Activated CD4-positive, alpha-beta T cell treated with anti-CD3 and anti-CD28 coated beads for 36 hours (primary cell): ENCODE measurements around the gene CEND1. TPM values are rescaled to one million over a fixed set of nuclear protein-coding genes. Genes with fewer than 3 reads are reported as not detected.
A peak's percentile ranks its signal among the peaks of the same experiment; 100 is the strongest.

ENCODE experiments used
- ATAC-seq: fragments of 200-7000 bp; cut with Tn5 transposase; one replicate; pipeline ENCODE4 v1.10.0; 2021; ENCODE audit warnings: mild to moderate bottlenecking, moderate library complexity
- CTCF ChIA-PET: fragments of 350-600 bp; sonication (Branson Sonifier 250); formaldehyde crosslinking; loops from one replicate; lab custom pipeline; 2021; ENCODE audit warnings: antibody characterized with exemption; lab: Charles Lee
- POLR2A ChIA-PET: fragments of 350-600 bp; sonication (Branson Sonifier 250); formaldehyde crosslinking; loops from one replicate; lab custom pipeline; 2021; ENCODE audit warnings: antibody characterized with exemption, inconsistent platforms; lab: Charles Lee
- DNase-seq: peaks from one replicate; pipeline ENCODE4 v3.0.0-alpha.2; 2020
- H3K27ac Mint-ChIP-seq: one replicate; pipeline ENCODE4 v1.8.0; 2021; ENCODE audit warnings: mixed read lengths
- H3K27me3 Mint-ChIP-seq: one replicate; pipeline ENCODE4 v1.8.0; 2021; ENCODE audit warnings: mixed read lengths
- H3K36me3 Mint-ChIP-seq: one replicate; pipeline ENCODE4 v1.8.0; 2021; ENCODE audit warnings: low read depth, mixed read lengths
- H3K4me1 Mint-ChIP-seq: one replicate; pipeline ENCODE4 v1.8.0; 2021; ENCODE audit warnings: mixed read lengths
- H3K4me3 Mint-ChIP-seq: one replicate; pipeline ENCODE4 v1.8.0; 2021; ENCODE audit warnings: mild to moderate bottlenecking, moderate library complexity, mixed read lengths
- H3K9me3 Mint-ChIP-seq: one replicate; pipeline ENCODE4 v1.8.0; 2021; ENCODE audit warnings: low read depth, mixed read lengths
- intact Hi-C, 2 experiments: fragments of 100-400 bp; cut with DNase I in 1 of 2; cut with micrococcal nuclease in 1 of 2; formaldehyde crosslinking; loops; one replicate each; pipeline versions ENCODE4 v1.14.2 to v1.15.1; 2022 to 2024; cut with DNase I, micrococcal nuclease
- total RNA-seq, 2 experiments: library from RNA; stranded (reverse); gene quantifications; one replicate each; pipeline ENCODE4 v1.2.3, GENCODE V29; 2021

The CEND1 gene
- total RNA-seq, 2 experiments from 2014 or later = 0.50 to 1.1 TPM

DNA sequence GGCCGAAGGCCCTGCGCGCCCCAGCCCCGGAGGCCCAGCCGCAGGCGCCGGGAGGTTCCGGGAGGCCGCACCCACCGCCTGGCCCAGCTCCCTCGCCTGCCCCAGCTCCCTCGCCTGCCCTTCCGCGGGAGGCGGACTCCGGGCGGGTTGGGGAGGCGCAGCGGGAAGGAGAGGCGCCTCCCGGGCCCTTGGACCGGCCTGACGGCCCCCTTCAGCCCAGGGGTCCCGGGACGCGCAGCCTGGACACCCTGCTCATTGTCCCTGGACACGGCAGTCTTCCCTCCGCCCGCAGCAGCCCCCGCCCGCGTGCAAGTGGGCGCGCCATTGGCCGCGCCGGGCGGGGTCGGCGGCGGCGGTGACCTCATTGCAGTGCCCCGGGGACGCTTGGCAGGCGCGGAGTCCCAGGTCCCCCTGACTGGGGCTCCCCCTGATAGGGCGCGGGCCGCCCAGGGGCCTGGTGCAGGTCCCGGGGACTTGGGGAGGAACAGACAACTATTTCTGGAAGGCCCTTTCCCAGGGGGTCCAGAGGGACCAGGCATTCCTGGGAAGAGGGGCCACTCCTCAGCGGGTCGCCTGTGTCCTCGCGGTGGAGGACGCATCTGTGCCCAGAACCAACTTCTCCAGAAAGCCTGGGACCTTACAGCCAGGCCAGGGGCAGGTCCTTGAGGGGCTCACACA is 43.4 kb upstream of the CEND1 start:
- DNase-seq = peak; percentile 64
- intact Hi-C loops = loop anchor here in 1 of 2 experiments (1.0 to 5.0 kb wide), 2 partner anchors 9 to 429 kb away; partner anchors contain the start of genes POLR2L and TSPAN4
- Mint-ChIP-seq H3K27ac (no peak overlapping the region), H3K4me3 (peak overlapping the region; percentile 69), H3K27me3 (peaks cover 24% of the 10 kb centered on the region), H3K36me3 (no peaks in the 10 kb centered on the region), H3K4me1 (peaks cover 27% of the 10 kb centered on the region), H3K9me3 (no peaks in the 10 kb centered on the region)
- ATAC-seq = peak; percentile 37
- POLR2A ChIA-PET = interaction anchor here (1.1 to 3.6 kb wide), 2 partner anchors 9 to 14 kb away, joined by 3 to 17 read pairs; partner anchors contain the start of genes PNPLA2 and POLR2L
- CTCF ChIA-PET = interaction anchor here (0.6 to 1.9 kb wide), 2 partner anchors 15 to 129 kb away, joined by 3 to 8 read pairs; no protein-coding TSS in a partner anchor

GRCh38 chr11:832529-833113 is 42.7 kb upstream of the CEND1 start, which contains the start of gene CD151:
CD151 (plus strand) TSS chr11:832952; CDS start chr11:836070, 3,118 bp downstream.
- ChIA-PET CTCF (interaction anchor here (1.9 kb wide), 1 partner anchor 16 kb away, joined by 8 read pairs; no protein-coding TSS in a partner anchor), POLR2A (interaction anchor here (3.6 kb wide), 1 partner anchor 13 kb away, joined by 17 read pairs; the partner anchor contains the start of gene PNPLA2)
- ATAC-seq (peak; percentile 55), DNase-seq (peak; percentile 75)
- Mint-ChIP-seq H3K36me3 (no peaks in the 10 kb centered on the region), H3K4me1 (peaks cover 33% of the 10 kb centered on the region), H3K4me3 (peak within 1 kb of the TSS; percentile 69), H3K9me3 (no peaks in the 10 kb centered on the region), H3K27me3 (peaks cover 30% of the 10 kb centered on the region), H3K27ac (peak within 1 kb of the TSS; percentile 31)
- intact Hi-C loops = loop anchor here in 1 of 2 experiments (1.0 to 5.0 kb wide), 2 partner anchors 10 to 430 kb away; partner anchors contain the start of genes POLR2L and TSPAN4

DNA sequence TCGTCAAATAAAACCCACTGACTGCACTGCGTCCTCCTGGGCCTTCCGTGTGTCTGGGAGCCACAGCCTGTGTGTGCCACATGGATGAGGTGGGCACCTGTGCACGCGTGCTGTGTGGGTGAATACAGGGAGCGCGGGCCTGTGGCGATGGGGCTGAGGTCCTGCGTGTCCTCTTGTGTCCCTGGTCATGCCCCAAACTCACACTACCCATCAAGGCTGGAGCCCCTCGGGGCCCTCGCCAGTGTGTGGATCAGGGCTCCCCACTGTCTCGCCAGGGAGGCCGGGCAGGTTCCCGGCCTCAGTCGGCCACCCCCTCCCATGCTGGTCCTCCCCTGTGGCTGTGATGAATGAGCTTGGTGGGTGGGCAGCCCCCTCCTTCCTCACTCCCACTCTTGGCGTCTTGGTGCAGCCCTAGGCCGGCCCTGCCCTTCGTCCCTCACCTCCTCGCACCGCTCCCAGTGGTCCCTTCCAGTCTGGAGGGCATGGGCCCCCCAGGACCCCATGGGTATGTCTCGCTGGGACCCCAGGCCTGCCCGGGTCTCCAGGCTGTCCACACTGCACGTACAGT is 42.2 kb upstream of the CEND1 start:
- POLR2A ChIA-PET = interaction anchor here (0.7 to 3.6 kb wide), 2 partner anchors 13 to 244 kb away, joined by 3 to 17 read pairs; partner anchors contain the start of gene PNPLA2
- Mint-ChIP-seq H3K27ac (no peak overlapping the region), H3K4me3 (no peak overlapping the region), H3K27me3 (peaks cover 32% of the 10 kb centered on the region), H3K36me3 (no peaks in the 10 kb centered on the region), H3K9me3 (no peaks in the 10 kb centered on the region), H3K4me1 (peaks cover 36% of the 10 kb centered on the region)
- intact Hi-C loops = loop anchor here in 1 of 2 experiments (5.0 kb wide), 1 partner anchor 430 kb away; no protein-coding TSS in a partner anchor
- no peak for ATAC-seq
- CTCF ChIA-PET = interaction anchor here (1.9 kb wide), 1 partner anchor 16 kb away, joined by 8 read pairs; no protein-coding TSS in a partner anchor
- DNase-seq = no peak

DNA sequence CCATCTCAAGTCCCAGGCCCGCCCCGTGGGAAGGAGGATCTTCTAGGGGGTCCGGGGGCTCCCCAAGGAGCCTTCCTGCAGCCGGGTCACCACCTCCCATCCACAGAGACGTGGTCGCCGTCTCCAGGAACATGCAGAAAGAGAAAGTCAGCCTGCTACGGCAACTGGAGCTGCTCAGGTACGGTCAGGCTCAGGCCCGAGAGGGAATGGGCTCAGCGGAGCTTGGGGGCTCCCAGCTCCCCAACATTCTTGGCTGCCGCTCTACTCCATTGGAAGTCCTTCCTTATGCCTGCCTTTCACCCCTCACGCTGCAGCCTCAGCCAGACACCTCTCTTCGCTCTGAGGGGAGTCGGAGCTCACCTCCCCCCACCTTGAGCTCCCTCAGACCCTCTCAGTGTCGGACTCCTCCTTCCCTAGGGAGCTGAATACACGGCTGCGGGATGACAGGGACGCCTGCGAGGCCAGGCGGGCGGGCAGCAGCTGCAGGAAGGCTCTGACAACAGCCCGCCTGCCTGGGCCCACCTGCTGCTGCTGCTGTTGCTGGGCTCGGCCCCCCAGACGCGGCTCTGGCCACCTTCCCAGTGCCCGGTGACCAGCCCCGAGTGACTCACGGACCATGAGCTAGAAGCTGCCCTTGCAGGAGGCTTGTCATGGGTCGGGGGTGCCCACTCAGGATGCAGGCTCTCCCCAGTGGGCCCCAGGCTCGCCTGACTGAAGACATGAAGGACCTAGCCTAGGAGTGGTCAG is 41.4 kb upstream of the CEND1 start:
- ChIA-PET POLR2A (interaction anchor here (0.7 to 3.6 kb wide), 2 partner anchors 12 to 243 kb away, joined by 3 to 17 read pairs; partner anchors contain the start of gene PNPLA2), CTCF (interaction anchor here (1.6 kb wide), 1 partner anchor 10 kb away, joined by 5 read pairs; no protein-coding TSS in a partner anchor)
- no peaks in the 10 kb centered on the region for H3K36me3 Mint-ChIP-seq
- ATAC-seq (no peak), DNase-seq (no peak)
- peaks cover 40% of the 10 kb centered on the region for H3K4me1 Mint-ChIP-seq
- peaks cover 34% of the 10 kb centered on the region for H3K27me3 Mint-ChIP-seq
- no peak overlapping the region for H3K4me3 Mint-ChIP-seq
- no peaks in the 10 kb centered on the region for H3K9me3 Mint-ChIP-seq
- H3K27ac Mint-ChIP-seq = no peak overlapping the region
- intact Hi-C loops = loop anchor here in 1 of 2 experiments (5.0 kb wide), 1 partner anchor 431 kb away; no protein-coding TSS in a partner anchor

DNA sequence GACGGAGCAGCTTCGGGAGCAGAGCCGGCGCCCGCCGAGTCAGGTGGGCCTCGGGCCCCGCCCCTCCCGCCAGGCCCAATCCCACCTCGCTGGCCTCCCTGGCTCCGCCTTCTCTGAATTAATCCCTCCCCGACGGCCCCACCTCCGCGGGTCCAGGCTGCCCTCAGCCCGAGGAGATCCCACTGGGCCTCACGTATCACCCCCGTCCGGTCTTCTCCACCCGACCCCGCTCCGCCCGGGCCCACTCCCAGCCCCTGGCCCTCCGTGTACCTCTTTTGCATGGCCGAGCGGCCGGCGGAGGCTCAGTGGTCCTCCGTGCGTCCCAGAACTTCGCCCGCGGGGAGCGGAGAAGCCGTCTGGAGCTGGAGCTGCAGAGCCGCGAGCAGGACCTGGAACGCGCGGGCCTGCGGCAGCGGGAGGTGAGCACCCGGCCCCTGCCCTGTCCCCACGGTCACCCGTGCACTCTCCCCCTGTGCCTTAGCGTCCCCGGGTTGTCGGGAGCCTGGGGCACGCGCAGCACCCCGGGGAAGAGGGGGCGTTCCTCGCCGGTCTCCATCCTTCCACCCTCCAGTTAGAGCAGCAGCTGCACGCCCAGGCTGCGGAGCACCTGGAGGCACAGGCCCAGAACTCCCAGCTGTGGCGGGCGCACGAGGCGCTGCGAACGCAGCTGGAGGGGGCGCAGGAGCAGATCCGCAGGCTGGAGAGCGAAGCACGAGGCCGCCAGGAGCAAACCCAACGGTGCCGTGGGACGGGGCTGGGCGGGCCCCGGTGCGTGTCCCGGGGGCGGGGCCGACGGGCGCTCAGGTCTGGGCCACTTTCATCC is 40.6 kb upstream of the CEND1 start:
- ChIA-PET CTCF (interaction anchor here (1.6 kb wide), 1 partner anchor 11 kb away, joined by 5 read pairs; no protein-coding TSS in a partner anchor), POLR2A (interaction anchor here (0.9 to 3.6 kb wide), 2 partner anchors 9 to 11 kb away, joined by 3 to 17 read pairs; partner anchors contain the start of gene PNPLA2)
- intact Hi-C loops = loop anchor here in 1 of 2 experiments (1.0 to 5.0 kb wide), 2 partner anchors 10 to 432 kb away; no protein-coding TSS in a partner anchor
- H3K27ac Mint-ChIP-seq = no peak overlapping the region
- ATAC-seq (peak; percentile 50), DNase-seq (peak; percentile 75)
- peaks cover 41% of the 10 kb centered on the region for H3K4me1 Mint-ChIP-seq
- peaks cover 34% of the 10 kb centered on the region for H3K27me3 Mint-ChIP-seq
- no peaks in the 10 kb centered on the region for H3K36me3 Mint-ChIP-seq
- H3K4me3 Mint-ChIP-seq = no peak overlapping the region
- no peaks in the 10 kb centered on the region for H3K9me3 Mint-ChIP-seq

GRCh38 chr11:829847-830294 is 40.0 kb upstream of the CEND1 start:
- ATAC-seq (no peak), DNase-seq (no peak)
- H3K9me3 Mint-ChIP-seq = no peaks in the 10 kb centered on the region
- ChIA-PET CTCF (interaction anchor here (1.6 kb wide), 1 partner anchor 11 kb away, joined by 5 read pairs; no protein-coding TSS in a partner anchor), POLR2A (interaction anchor here (0.9 kb wide), 1 partner anchor 8 kb away, joined by 3 read pairs; no protein-coding TSS in a partner anchor)
- H3K4me3 Mint-ChIP-seq = no peak overlapping the region
- peaks cover 34% of the 10 kb centered on the region for H3K27me3 Mint-ChIP-seq
- no peak overlapping the region for H3K27ac Mint-ChIP-seq
- H3K4me1 Mint-ChIP-seq = peaks cover 38% of the 10 kb centered on the region
- intact Hi-C loops = loop anchor here in 1 of 2 experiments (1.0 to 5.0 kb wide), 2 partner anchors 10 to 432 kb away; no protein-coding TSS in a partner anchor
- peaks cover 3% of the 10 kb centered on the region for H3K36me3 Mint-ChIP-seq

DNA sequence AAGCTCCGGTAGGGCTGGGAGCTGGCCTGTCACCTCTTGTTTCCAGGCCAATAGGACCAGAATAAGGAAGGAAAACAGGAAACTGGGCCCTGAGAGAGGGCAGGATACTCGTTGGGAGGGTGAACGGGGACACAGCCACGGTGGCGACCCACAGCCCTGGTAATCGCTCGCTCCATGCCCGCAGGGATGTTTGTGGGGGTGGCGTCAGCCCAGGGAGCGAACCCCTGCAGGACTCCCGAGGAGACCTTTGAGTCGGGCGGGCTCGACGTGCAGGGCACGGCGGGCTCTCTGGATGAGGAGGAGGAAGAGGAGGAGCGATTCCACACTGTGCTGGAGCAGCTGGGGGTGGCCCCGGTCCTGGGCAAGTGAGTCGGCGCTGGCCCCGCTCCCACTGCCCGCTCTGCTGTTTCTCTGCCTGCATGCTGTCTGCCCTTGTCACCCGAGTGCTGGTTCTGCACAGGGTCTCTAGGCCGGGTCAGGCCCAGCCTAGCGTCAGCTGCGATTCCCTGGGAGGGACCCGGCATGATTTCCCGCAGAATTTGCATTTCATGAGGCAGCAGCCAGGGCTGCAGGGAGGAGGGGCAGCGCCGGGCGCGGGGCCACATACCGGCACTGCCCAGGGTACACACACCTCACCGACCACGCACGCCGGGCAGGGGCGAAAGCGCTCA is 39.4 kb upstream of the CEND1 start:
- no peak for ATAC-seq
- no peak for DNase-seq
- Mint-ChIP-seq H3K27me3 (peaks cover 34% of the 10 kb centered on the region), H3K27ac (no peak overlapping the region), H3K9me3 (no peaks in the 10 kb centered on the region), H3K4me3 (no peak overlapping the region), H3K36me3 (peaks cover 6% of the 10 kb centered on the region), H3K4me1 (peaks cover 38% of the 10 kb centered on the region)
- CTCF ChIA-PET = interaction anchor here (0.6 to 1.6 kb wide), 3 partner anchors 12 to 30 kb away, joined by 3 to 5 read pairs (median 5); no protein-coding TSS in a partner anchor
- POLR2A ChIA-PET = interaction anchor here (0.9 kb wide), 1 partner anchor 8 kb away, joined by 3 read pairs; no protein-coding TSS in a partner anchor
- intact Hi-C loops = no loop called here

GRCh38 chr11:828506-829175 is 38.8 kb upstream of the CEND1 start:
- Mint-ChIP-seq H3K9me3 (no peaks in the 10 kb centered on the region), H3K27ac (no peak overlapping the region), H3K4me3 (no peak overlapping the region), H3K4me1 (peaks cover 31% of the 10 kb centered on the region), H3K36me3 (peaks cover 8% of the 10 kb centered on the region), H3K27me3 (peaks cover 34% of the 10 kb centered on the region)
- no peak for DNase-seq
- intact Hi-C loops = no loop called here
- ATAC-seq = no peak
- ChIA-PET CTCF (interaction anchor here (0.6 to 1.4 kb wide), 2 partner anchors 20 to 30 kb away, joined by 3 to 5 read pairs; no protein-coding TSS in a partner anchor), POLR2A (interaction anchor here (0.5 kb wide), 1 partner anchor 53 kb away, joined by 3 read pairs; no protein-coding TSS in a partner anchor)

GRCh38 chr11:827897-828192 is 38.0 kb upstream of the CEND1 start, which contains the start of gene CRACR2B:
CRACR2B (plus strand) TSS chr11:827919; CDS start chr11:828608, 689 bp downstream.
- intact Hi-C loops = no loop called here
- H3K27me3 Mint-ChIP-seq = peaks cover 34% of the 10 kb centered on the region
- H3K4me3 Mint-ChIP-seq = peak within 1 kb of the TSS; percentile 21
- peaks cover 10% of the 10 kb centered on the region for H3K36me3 Mint-ChIP-seq
- DNase-seq (no peak), ATAC-seq (no peak)
- POLR2A ChIA-PET = interaction anchor here (0.7 kb wide), 1 partner anchor 9 kb away, joined by 3 read pairs; no protein-coding TSS in a partner anchor
- no peaks in the 10 kb centered on the region for H3K9me3 Mint-ChIP-seq
- H3K27ac Mint-ChIP-seq = no peak within 1 kb of the TSS
- peaks cover 30% of the 10 kb centered on the region for H3K4me1 Mint-ChIP-seq
- CTCF ChIA-PET = no interaction called here
